Esophagus squamous epithelium (tissue), 5 donors: ENCODE measurements around the gene STK11. TPM values are rescaled to one million over a fixed set of nuclear protein-coding genes. Genes with fewer than 3 reads are reported as not detected.

Source experiments
- DNase-seq: peaks from one replicate; lab custom pipeline; 2025; lab: John Stamatoyannopoulos, UW
- H3K27ac ChIP-seq, 4 donors: fragments of 200-600 bp; sonication (generic); one replicate each; pipeline ENCODE4 v1.5.1; 2016 to 2019; ENCODE audit warnings: mild to moderate bottlenecking in 1 of 4
- H3K27me3 ChIP-seq, 4 donors: fragments of 200-600 bp; sonication (generic); 1 replicate in 3 of 4; 2 replicates in 1 of 4; pipeline versions ENCODE4 v1.5.1 to v1.6.0; 2017 to 2021; ENCODE audit warnings: antibody characterized with exemption in 1 of 4
- H3K36me3 ChIP-seq, 3 donors: fragments of 200-600 bp; sonication (generic); one replicate each; pipeline ENCODE4 v1.5.1; 2016 to 2019
- H3K4me1 ChIP-seq, 3 donors: fragments of 200-600 bp; sonication (generic); one replicate each; pipeline ENCODE4 v1.5.1; 2017 to 2019
- H3K4me3 ChIP-seq, 4 donors: fragments of 200-600 bp; sonication (generic); 1 replicate in 3 of 4; 2 replicates in 1 of 4; pipeline ENCODE4 v1.5.1; 2016 to 2019; ENCODE audit warnings: mild to moderate bottlenecking in 2 of 4, moderate library complexity in 1 of 4
- H3K9me3 ChIP-seq, 3 donors: fragments of 200-600 bp; sonication (generic); one replicate each; pipeline ENCODE4 v1.5.1; 2016 to 2019
- POLR2A ChIP-seq, 4 donors: fragments of 450-650 bp; IDR thresholded peaks; one replicate each; pipeline ENCODE4 v1.6.1; 2017; ENCODE audit warnings: antibody characterized with exemption in 4 of 4, mild to moderate bottlenecking in 4 of 4, moderate library complexity in 3 of 4
- WGBS, 2 donors: methylation state at CpG; one replicate each; pipeline ENCODE4 v1.1.5; 2018; 5-methylcytosine and 5-hydroxymethylcytosine counted together
- intact Hi-C: fragments of 100-400 bp; cut with DNase I; formaldehyde crosslinking; loops from one replicate; pipeline ENCODE4 v1.15.0; 2022
- total RNA-seq, 4 donors: library from RNA; depleted of rRNA; stranded (reverse); fragments of >200 nt; gene quantifications; one replicate each; pipeline ENCODE4 v1.1.0, GENCODE V29; 2016
- TF ChIP-seq, protein P1 (sequence below), 6 experiments: fragments of 450-650 bp in 4 of 6; fragments of 200-600 bp in 2 of 6; sonication (generic) in 2 of 6; IDR thresholded peaks; one replicate each; pipeline ENCODE4 v1.5.1; 2016 to 2019; ENCODE audit warnings: antibody characterized with exemption in 6 of 6, mild to moderate bottlenecking in 4 of 6, moderate library complexity in 4 of 6
- donor health status: DM: yes; HTN: yes; CAD: no.

STK11 gene
- 10 to 100 TPM; 59.3 to 68.5 (median 61.6) TPM for total RNA-seq

- TF ChIP-seq, protein P1, sequence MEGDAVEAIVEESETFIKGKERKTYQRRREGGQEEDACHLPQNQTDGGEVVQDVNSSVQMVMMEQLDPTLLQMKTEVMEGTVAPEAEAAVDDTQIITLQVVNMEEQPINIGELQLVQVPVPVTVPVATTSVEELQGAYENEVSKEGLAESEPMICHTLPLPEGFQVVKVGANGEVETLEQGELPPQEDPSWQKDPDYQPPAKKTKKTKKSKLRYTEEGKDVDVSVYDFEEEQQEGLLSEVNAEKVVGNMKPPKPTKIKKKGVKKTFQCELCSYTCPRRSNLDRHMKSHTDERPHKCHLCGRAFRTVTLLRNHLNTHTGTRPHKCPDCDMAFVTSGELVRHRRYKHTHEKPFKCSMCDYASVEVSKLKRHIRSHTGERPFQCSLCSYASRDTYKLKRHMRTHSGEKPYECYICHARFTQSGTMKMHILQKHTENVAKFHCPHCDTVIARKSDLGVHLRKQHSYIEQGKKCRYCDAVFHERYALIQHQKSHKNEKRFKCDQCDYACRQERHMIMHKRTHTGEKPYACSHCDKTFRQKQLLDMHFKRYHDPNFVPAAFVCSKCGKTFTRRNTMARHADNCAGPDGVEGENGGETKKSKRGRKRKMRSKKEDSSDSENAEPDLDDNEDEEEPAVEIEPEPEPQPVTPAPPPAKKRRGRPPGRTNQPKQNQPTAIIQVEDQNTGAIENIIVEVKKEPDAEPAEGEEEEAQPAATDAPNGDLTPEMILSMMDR (IDR thresholded peaks at IDR 0.05): peak in 1 of 6 experiments; percentile 4
- peak in 3 of 4 donors; percentile 63 to 88 (median 64) for TF ChIP-seq POLR2A (IDR thresholded peaks at IDR 0.05)
- no peaks in the 10 kb centered on the region for H3K27me3 ChIP-seq
- H3K27ac ChIP-seq: peak within 1 kb of the TSS; percentile 85 to 93 (median 90)
- peak; percentile 94 for DNase-seq
- intact Hi-C loops: no loop called here
- peak within 1 kb of the TSS; percentile 59 to 81 (median 71) for H3K4me3 ChIP-seq
- H3K36me3 ChIP-seq: peaks cover 0 to 6% (median 0%) of the 10 kb centered on the region in 3 donors
- WGBS, 2 donors: 7 to 68% methylated on average over 4 to 33 of the region's 114 CpGs
- peaks cover 31 to 63% (median 32%) of the 10 kb centered on the region in 3 donors for H3K4me1 ChIP-seq
- no peaks in the 10 kb centered on the region for H3K9me3 ChIP-seq
Measured at GRCh38 chr19:1205114-1206099, at the start of gene STK11. TSS of gene STK11 (plus strand) at chr19:1205778. CDS start at chr19:1206914, 1,136 bp downstream.

GRCh38 chr19:1156305-1156801 is 49.2 kb upstream of the STK11 start:
- Histone ChIP-seq H3K9me3 (no peaks in the 10 kb centered on the region), H3K27ac (peak overlapping the region; percentile 91 to 98 (median 92)), H3K4me1 (peaks cover 36 to 82% (median 53%) of the 10 kb centered on the region in 3 donors), H3K36me3 (peaks cover 0 to 63% (median 5%) of the 10 kb centered on the region in 3 donors), H3K4me3 (no peak overlapping the region), H3K27me3 (no peaks in the 10 kb centered on the region)
- DNase-seq: no peak
- TF ChIP-seq POLR2A (IDR thresholded peaks at IDR 0.05): no peak
- TF ChIP-seq, protein P1 (IDR thresholded peaks at IDR 0.05): no peak
- intact Hi-C loops: no loop called here
- 52 to 61% methylated on average over 6 to 10 of the region's 24 CpGs for WGBS, 2 donors

GRCh38 chr19:1156830-1157615 is 48.6 kb upstream of the STK11 start:
- TF ChIP-seq POLR2A (IDR thresholded peaks at IDR 0.05): no peak
- TF ChIP-seq, protein P1 (IDR thresholded peaks at IDR 0.05): no peak
- no peaks in the 10 kb centered on the region for H3K9me3 ChIP-seq
- no peaks in the 10 kb centered on the region for H3K27me3 ChIP-seq
- peaks cover 42 to 82% (median 53%) of the 10 kb centered on the region in 3 donors for H3K4me1 ChIP-seq
- WGBS, 2 donors: 92 to 94% methylated on average over 17 to 25 of the region's 46 CpGs
- peak overlapping the region; percentile 91 to 98 (median 92) for H3K27ac ChIP-seq
- peaks cover 0 to 57% (median 5%) of the 10 kb centered on the region in 3 donors for H3K36me3 ChIP-seq
- no peak for DNase-seq
- intact Hi-C loops: no loop called here
- no peak overlapping the region for H3K4me3 ChIP-seq

DNA sequence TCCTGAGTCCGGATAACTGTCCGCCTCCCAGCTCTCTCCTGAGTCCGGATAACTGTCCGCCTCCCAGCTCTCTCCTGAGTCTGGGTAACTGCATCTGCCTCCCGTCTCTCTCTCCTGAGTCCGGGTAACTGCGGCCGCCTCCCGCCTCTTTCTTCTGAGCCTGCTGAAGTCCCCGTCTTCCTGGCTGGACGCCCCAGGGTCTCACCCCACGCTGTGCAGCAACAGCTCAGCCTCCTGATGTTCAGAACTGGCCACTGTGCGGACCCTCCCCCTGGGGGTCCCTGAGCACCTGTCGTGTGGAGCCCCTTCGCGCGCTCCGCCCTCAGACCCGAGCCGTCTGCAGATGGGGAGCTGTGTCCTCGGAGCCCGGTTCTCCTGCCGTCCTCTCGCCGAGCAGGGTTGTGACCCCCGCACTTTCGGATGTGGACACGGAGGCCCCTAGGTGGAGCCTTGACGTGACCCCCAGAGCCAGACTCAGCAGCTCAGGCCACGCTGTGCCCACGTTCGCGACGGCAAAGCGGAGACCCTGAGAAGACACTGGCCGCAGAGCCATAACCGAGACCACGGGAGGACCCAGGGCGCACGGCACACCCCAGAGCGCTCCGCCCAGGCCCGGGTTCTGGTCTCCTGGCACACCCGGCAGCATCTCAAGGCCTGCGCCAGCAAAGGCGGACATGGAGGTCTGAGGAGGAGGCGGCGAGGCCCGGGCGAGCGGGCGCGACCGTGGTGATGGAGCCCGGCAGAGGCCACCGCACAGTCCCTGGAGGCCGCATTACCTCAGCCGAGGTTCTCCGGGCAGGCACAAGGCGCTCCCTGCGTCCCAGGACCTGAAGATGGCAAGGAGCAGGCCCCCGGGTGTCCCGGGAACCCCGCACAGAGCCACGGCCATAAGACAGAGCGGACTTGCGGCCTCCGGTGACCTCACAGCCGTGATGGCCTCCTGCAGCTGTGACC is 47.4 kb upstream of the STK11 start:
- Histone ChIP-seq H3K4me3 (no peak overlapping the region), H3K36me3 (peaks cover 0 to 51% (median 5%) of the 10 kb centered on the region in 3 donors), H3K9me3 (no peaks in the 10 kb centered on the region), H3K4me1 (peaks cover 36 to 73% (median 43%) of the 10 kb centered on the region in 3 donors), H3K27me3 (no peaks in the 10 kb centered on the region), H3K27ac (peak overlapping the region in 1 of 4 donors; percentile 9)
- 84 to 88% methylated on average over 15 to 24 of the region's 69 CpGs for WGBS, 2 donors
- intact Hi-C loops: no loop called here
- TF ChIP-seq POLR2A (IDR thresholded peaks at IDR 0.05): no peak
- TF ChIP-seq, protein P1 (IDR thresholded peaks at IDR 0.05): no peak
- no peak for DNase-seq
